SK-N-SH (cell line): Measurements from ENCODE around the gene IAH1. TPM values are rescaled to one million over a fixed set of nuclear protein-coding genes. Genes with fewer than 3 reads are reported as not detected.

Experiments
- CTCF ChIA-PET: fragments of 300-600, 350-600 bp; formaldehyde crosslinking; extraction: SDS; loops from one replicate; lab custom pipeline; 2021; lab: Yijun Ruan, JAX
- POLR2A ChIA-PET: fragments of 350-600 bp; sonication (Branson Sonifier 250); formaldehyde crosslinking; extraction: SDS; loops from one replicate; lab custom pipeline; 2020; ENCODE audit warnings: antibody characterized with exemption, inconsistent platforms; lab: Yijun Ruan, JAX
- DNase-seq: peaks from one replicate; pipeline ENCODE4 v3.0.0; 2012
- H2AFZ ChIP-seq: fragments of 200-600 bp; sonication (generic); 2 replicates; pipeline ENCODE4 v1.8.1; 2016; ENCODE audit warnings: antibody characterized with exemption, mild to moderate bottlenecking, low read depth
- H3F3A ChIP-seq: fragments of 200-600 bp; sonication (generic); replicated peaks from 2 replicates; pipeline ENCODE3; 2016; ENCODE audit warnings: antibody characterized with exemption, mild to moderate bottlenecking; ENCODE audit not compliant: insufficient read depth
- H3K27ac ChIP-seq, 2 experiments: fragments of 200-500 bp in 1 of 2; fragments of 200-600 bp in 1 of 2; sonication (Bioruptor generic) in 1 of 2; sonication (generic), shearing (Covaris generic) in 1 of 2; 2 replicates each; pipeline versions ENCODE4 v1.5.1 to v1.6.1; 2014 to 2016; ENCODE audit warnings: low read depth in 2 of 2, inconsistent platforms in 1 of 2, low read length in 1 of 2, mild to moderate bottlenecking in 1 of 2, mixed read lengths in 1 of 2
- H3K27me3 ChIP-seq: fragments of 200-600 bp; sonication (generic), shearing (Covaris generic); 2 replicates; pipeline ENCODE4 v1.6.1; 2016; ENCODE audit warnings: mixed run types; ENCODE audit not compliant: insufficient read depth
- H3K36me3 ChIP-seq, 2 experiments: fragments of 200-500 bp in 1 of 2; fragments of 200-600 bp in 1 of 2; sonication (Bioruptor generic) in 1 of 2; sonication (generic) in 1 of 2; replicated peaks in 1 of 2; 2 replicates each; pipeline versions ENCODE3 to v1.5.1; 2014 to 2016; ENCODE audit warnings: low read length in 1 of 2, mild to moderate bottlenecking in 1 of 2; ENCODE audit not compliant: insufficient read depth in 2 of 2, control insufficient read depth in 1 of 2
- H3K4me1 ChIP-seq, 2 experiments: fragments of 200-500 bp in 1 of 2; fragments of 200-600 bp in 1 of 2; sonication (Bioruptor generic) in 1 of 2; sonication (generic), shearing (Covaris generic) in 1 of 2; 2 replicates each; pipeline versions ENCODE4 v1.5.1 to v1.6.1; 2014 to 2016; ENCODE audit warnings: low read depth in 1 of 2, low read length in 1 of 2, mixed run types in 1 of 2; ENCODE audit not compliant: insufficient read depth in 2 of 2, control insufficient read depth in 1 of 2
- H3K4me2 ChIP-seq: fragments of 200-600 bp; sonication (generic), shearing (Covaris generic); 2 replicates; pipeline ENCODE4 v1.6.1; 2017; ENCODE audit warnings: mixed run types
- H3K4me3 ChIP-seq, 2 experiments: fragments of 200-500 bp in 1 of 2; fragments of 200-600 bp in 1 of 2; sonication (Bioruptor generic) in 1 of 2; sonication (generic), shearing (Covaris generic) in 1 of 2; 2 replicates each; pipeline versions ENCODE4 v1.5.1 to v1.8.1; 2014 to 2016; ENCODE audit warnings: low read depth in 2 of 2, inconsistent platforms in 1 of 2, low read length in 1 of 2, mild to moderate bottlenecking in 1 of 2, mixed read lengths in 1 of 2, moderate library complexity in 1 of 2
- H3K79me2 ChIP-seq: fragments of 200-600 bp; sonication (generic); 2 replicates; pipeline ENCODE4 v1.8.1; 2017; ENCODE audit warnings: mild to moderate bottlenecking; ENCODE audit not compliant: insufficient read depth
- H3K9ac ChIP-seq: fragments of 200-600 bp; sonication (generic); 2 replicates; pipeline ENCODE4 v1.6.1; 2017; ENCODE audit warnings: mixed run types
- H3K9me2 ChIP-seq: fragments of 200-600 bp; sonication (generic); 2 replicates; pipeline ENCODE4 v1.6.1; 2017; ENCODE audit warnings: mixed run types
- H3K9me3 ChIP-seq: fragments of 200-600 bp; sonication (generic); 2 replicates; pipeline ENCODE4 v1.6.1; 2017; ENCODE audit warnings: mixed run types, mild to moderate bottlenecking, moderate library complexity
- H4K20me1 ChIP-seq: fragments of 200-600 bp; sonication (generic); 2 replicates; pipeline ENCODE4 v1.6.1; 2017; ENCODE audit warnings: mild to moderate bottlenecking, mixed run types; ENCODE audit not compliant: insufficient read depth
- CHD2 ChIP-seq: fragments of 150-350 bp; IDR thresholded peaks from 2 replicates; pipeline ENCODE4 v1.6.1; 2018; ENCODE audit warnings: low read length; ENCODE audit not compliant: partially characterized antibody
- FOSL2 ChIP-seq: IDR thresholded peaks from 2 replicates; pipeline ENCODE4 v1.4.0; 2012; ENCODE audit warnings: low read depth, mild to moderate bottlenecking, moderate library complexity, borderline replicate concordance
- FOXJ3 ChIP-seq: sonication (generic); formaldehyde crosslinking; IDR thresholded peaks from 2 replicates; pipeline ENCODE4 v1.5.1; 2020; ENCODE audit warnings: mild to moderate bottlenecking, missing genetic modification reagents
- GABPA ChIP-seq: IDR thresholded peaks from 2 replicates; pipeline ENCODE4 v1.4.0; 2012; ENCODE audit warnings: low read depth, mild to moderate bottlenecking
- MXI1 ChIP-seq: IDR thresholded peaks from 2 replicates; pipeline ENCODE4 v1.6.1; 2012; ENCODE audit warnings: mild to moderate bottlenecking, low read depth, low read length, improper control_type of control experiment
- NRF1 ChIP-seq: IDR thresholded peaks from 2 replicates; pipeline ENCODE4 v1.6.1; 2012; ENCODE audit warnings: low read depth, mild to moderate bottlenecking, low read length
- POLR2AphosphoS5 ChIP-seq: IDR thresholded peaks from 2 replicates; pipeline ENCODE4 v1.6.1; 2012; ENCODE audit warnings: low read depth, low read length
- RCOR1 ChIP-seq: fragments of 150-350 bp; IDR thresholded peaks from 2 replicates; pipeline ENCODE4 v1.6.1; 2017; ENCODE audit warnings: antibody characterized with exemption, low read length
- REST ChIP-seq: IDR thresholded peaks from 2 replicates; pipeline ENCODE4 v1.6.1; 2012; ENCODE audit warnings: mild to moderate bottlenecking, low read depth, low read length, moderate library complexity
- RFX5 ChIP-seq: IDR thresholded peaks from 2 replicates; pipeline ENCODE4 v1.6.1; 2012; ENCODE audit warnings: mild to moderate bottlenecking, improper control_type of control experiment, low read length
- RXRA ChIP-seq: IDR thresholded peaks from 2 replicates; pipeline ENCODE4 v1.4.0; 2012; ENCODE audit warnings: low read depth, mild to moderate bottlenecking, borderline replicate concordance
- SIN3A ChIP-seq: IDR thresholded peaks from 2 replicates; pipeline ENCODE4 v1.6.1; 2012; ENCODE audit warnings: low read depth, mild to moderate bottlenecking, low read length, moderate library complexity, borderline replicate concordance
- SMC3 ChIP-seq: IDR thresholded peaks from 2 replicates; pipeline ENCODE4 v1.6.1; 2012; ENCODE audit warnings: low read depth, low read length, improper control_type of control experiment
- TAF1 ChIP-seq: IDR thresholded peaks from 2 replicates; pipeline ENCODE4 v1.6.1; 2012; ENCODE audit warnings: low read depth, mild to moderate bottlenecking, low read length, moderate library complexity, borderline replicate concordance
- TEAD4 ChIP-seq: IDR thresholded peaks from 2 replicates; pipeline ENCODE4 v1.4.0; 2012; ENCODE audit warnings: mild to moderate bottlenecking, borderline replicate concordance; ENCODE audit not compliant: insufficient read depth
- USF1 ChIP-seq: IDR thresholded peaks from 2 replicates; pipeline ENCODE4 v1.4.0; 2012; ENCODE audit warnings: low read depth, borderline replicate concordance
- USF2 ChIP-seq: fragments of 150-350 bp; IDR thresholded peaks from 2 replicates; pipeline ENCODE4 v1.6.1; 2017; ENCODE audit warnings: antibody characterized with exemption, low read length, low read depth, borderline replicate concordance
- YY1 ChIP-seq: IDR thresholded peaks from 2 replicates; pipeline ENCODE4 v1.4.0; 2012; ENCODE audit warnings: low read depth, mild to moderate bottlenecking
- WGBS: methylation state at CpG from one replicate; pipeline ENCODE4 v1.1.6; 2017; ENCODE audit warnings: low lambda C conversion rate; 5-methylcytosine and 5-hydroxymethylcytosine counted together
- polyA plus RNA-seq, 3 experiments: library from polyadenylated mRNA; depleted of rRNA; stranded (reverse); fragments of >200 nt; gene quantifications; 2 replicates each; pipeline ENCODE4 v1.2.3, GENCODE V29; 2012
- TF ChIP-seq, protein P1 (sequence below): fragments of 150-350 bp; IDR thresholded peaks from 2 replicates; pipeline ENCODE4 v1.6.1; 2016; ENCODE audit warnings: mild to moderate bottlenecking, low read depth, low read length
- TF ChIP-seq, protein P2 (sequence below): fragments of 200-600 bp; sonication (generic); IDR thresholded peaks from 2 replicates; pipeline ENCODE4 v1.6.1; 2017; ENCODE audit warnings: antibody characterized with exemption, mild to moderate bottlenecking, moderate library complexity
- TF ChIP-seq, protein P3 (sequence below): IDR thresholded peaks from 2 replicates; pipeline ENCODE4 v1.4.0; 2012; ENCODE audit warnings: low read depth

IAH1 gene, protein sequence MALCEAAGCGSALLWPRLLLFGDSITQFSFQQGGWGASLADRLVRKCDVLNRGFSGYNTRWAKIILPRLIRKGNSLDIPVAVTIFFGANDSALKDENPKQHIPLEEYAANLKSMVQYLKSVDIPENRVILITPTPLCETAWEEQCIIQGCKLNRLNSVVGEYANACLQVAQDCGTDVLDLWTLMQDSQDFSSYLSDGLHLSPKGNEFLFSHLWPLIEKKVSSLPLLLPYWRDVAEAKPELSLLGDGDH
- 115 and 133 TPM in 2 replicates for polyA plus RNA-seq (2012; rRNA removed)
- polyA plus RNA-seq (2012; cell fraction: cytosol; rRNA removed), result 139 and 143 TPM in 2 replicates
- polyA plus RNA-seq (2012; cell fraction: nucleus; rRNA removed), result 49.0 and 74.7 TPM in 2 replicates

GRCh38 chr2:9474361-9475057 is at the start of gene IAH1:
Gene IAH1 (plus strand): TSS chr2:9474551. CDS start chr2:9474567, 16 bp downstream.
- POLR2A ChIA-PET, result interaction anchor here (1.0 to 1.5 kb wide), 3 partner anchors 9 to 156 kb away, joined by 3 to 4 read pairs (median 4); partner anchors contain the start of genes CPSF3, ITGB1BP1 and YWHAQ
- no CpG with 5 or more reads among the region's 91 CpGs for WGBS
- peak within 1 kb of the TSS; percentile 82 to 91 for H3K27ac ChIP-seq
- H3K4me1 ChIP-seq, result peaks cover 9 to 26% of the 10 kb centered on the region in 2 experiments; a peak in 1 of 4 replicates
- no peaks in the 10 kb centered on the region for H3K27me3 ChIP-seq
- no peaks in the 10 kb centered on the region for H4K20me1 ChIP-seq
- DNase-seq, result peak; percentile 98
- peaks cover 44 to 54% of the 10 kb centered on the region in 2 experiments for H3K36me3 ChIP-seq
- TF ChIP-seq YY1 (peak; percentile 69), TAF1 (peak; percentile 69), FOXJ3 (CRISPR knock-in tag) (0 out of 2 replicates have a peak, but pooled peaks have one; percentile 31), REST (no peak), SMC3 (no peak), GABPA (no peak), USF1 (no peak), RXRA (no peak), NRF1 (peak; percentile 77), FOSL2 (no peak), RFX5 (no peak), USF2 (no peak), MXI1 (peak; percentile 58; the same call in 1 of the 2 replicates), SIN3A (no peak), TEAD4 (no peak; the same call in 1 of the 2 replicates), POLR2AphosphoS5 (peak; percentile 68), RCOR1 (no peak), CHD2 (no peak)
- TF ChIP-seq, protein P1, sequence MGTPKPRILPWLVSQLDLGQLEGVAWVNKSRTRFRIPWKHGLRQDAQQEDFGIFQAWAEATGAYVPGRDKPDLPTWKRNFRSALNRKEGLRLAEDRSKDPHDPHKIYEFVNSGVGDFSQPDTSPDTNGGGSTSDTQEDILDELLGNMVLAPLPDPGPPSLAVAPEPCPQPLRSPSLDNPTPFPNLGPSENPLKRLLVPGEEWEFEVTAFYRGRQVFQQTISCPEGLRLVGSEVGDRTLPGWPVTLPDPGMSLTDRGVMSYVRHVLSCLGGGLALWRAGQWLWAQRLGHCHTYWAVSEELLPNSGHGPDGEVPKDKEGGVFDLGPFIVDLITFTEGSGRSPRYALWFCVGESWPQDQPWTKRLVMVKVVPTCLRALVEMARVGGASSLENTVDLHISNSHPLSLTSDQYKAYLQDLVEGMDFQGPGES, result no peak
- TF ChIP-seq, protein P2, sequence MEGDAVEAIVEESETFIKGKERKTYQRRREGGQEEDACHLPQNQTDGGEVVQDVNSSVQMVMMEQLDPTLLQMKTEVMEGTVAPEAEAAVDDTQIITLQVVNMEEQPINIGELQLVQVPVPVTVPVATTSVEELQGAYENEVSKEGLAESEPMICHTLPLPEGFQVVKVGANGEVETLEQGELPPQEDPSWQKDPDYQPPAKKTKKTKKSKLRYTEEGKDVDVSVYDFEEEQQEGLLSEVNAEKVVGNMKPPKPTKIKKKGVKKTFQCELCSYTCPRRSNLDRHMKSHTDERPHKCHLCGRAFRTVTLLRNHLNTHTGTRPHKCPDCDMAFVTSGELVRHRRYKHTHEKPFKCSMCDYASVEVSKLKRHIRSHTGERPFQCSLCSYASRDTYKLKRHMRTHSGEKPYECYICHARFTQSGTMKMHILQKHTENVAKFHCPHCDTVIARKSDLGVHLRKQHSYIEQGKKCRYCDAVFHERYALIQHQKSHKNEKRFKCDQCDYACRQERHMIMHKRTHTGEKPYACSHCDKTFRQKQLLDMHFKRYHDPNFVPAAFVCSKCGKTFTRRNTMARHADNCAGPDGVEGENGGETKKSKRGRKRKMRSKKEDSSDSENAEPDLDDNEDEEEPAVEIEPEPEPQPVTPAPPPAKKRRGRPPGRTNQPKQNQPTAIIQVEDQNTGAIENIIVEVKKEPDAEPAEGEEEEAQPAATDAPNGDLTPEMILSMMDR, result no peak
- TF ChIP-seq, protein P3, sequence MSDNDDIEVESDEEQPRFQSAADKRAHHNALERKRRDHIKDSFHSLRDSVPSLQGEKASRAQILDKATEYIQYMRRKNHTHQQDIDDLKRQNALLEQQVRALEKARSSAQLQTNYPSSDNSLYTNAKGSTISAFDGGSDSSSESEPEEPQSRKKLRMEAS, result peak; percentile 86; the same call in 1 of the 2 replicates
- TF ChIP-seq, all 33 proteins: peak for 7
- CTCF ChIA-PET, result interaction anchor here (0.6 to 4.3 kb wide), 5 partner anchors 10 to 332 kb away, joined by 3 to 9 read pairs (median 4); partner anchors contain the start of gene ADAM17
- H3K4me2 ChIP-seq, result peak within 1 kb of the TSS; percentile 86
- H3K9me3 ChIP-seq, result no peaks in the 10 kb centered on the region
- peak within 1 kb of the TSS; percentile 91; the same call in 1 of the 2 replicates for H2AFZ ChIP-seq
- no peaks in the 10 kb centered on the region for H3K9me2 ChIP-seq
- H3F3A ChIP-seq, result peaks cover 19% of the 10 kb centered on the region
- peak within 1 kb of the TSS; percentile 89 for H3K9ac ChIP-seq
- peaks cover 48% of the 10 kb centered on the region for H3K79me2 ChIP-seq
- H3K4me3 ChIP-seq, result peak within 1 kb of the TSS; percentile 82
